Erythroblast (primary cell): ENCODE results near the gene NUP98.

Source experiments
- GATA1 ChIP-seq: IDR thresholded peaks from 2 replicates; pipeline ENCODE4 v1.6.1; 2011; ENCODE audit warnings: low read depth, mild to moderate bottlenecking, control low read depth, low read length, moderate library complexity
- POLR2A ChIP-seq: IDR thresholded peaks from 2 replicates; pipeline ENCODE4 v1.6.1; 2011; ENCODE audit warnings: mild to moderate bottlenecking, low read length

- no peak for TF ChIP-seq POLR2A
- no peak for TF ChIP-seq GATA1
Measured at GRCh38 chr11:3843326-3843725, 46.0 kb upstream of the NUP98 start.
